ENCODE measurements around the gene PREX1. TPM values are rescaled to one million over a fixed set of nuclear protein-coding genes. Genes with fewer than 3 reads are reported as not detected.
A peak's percentile ranks its signal among the peaks of the same experiment; 100 is the strongest.

Gene PREX1
- total and polyA plus RNA-seq, 2 donors (not counting 1 experiment from before 2014, with no cell fraction given), result 1.0 to 3.1 TPM

DNA sequence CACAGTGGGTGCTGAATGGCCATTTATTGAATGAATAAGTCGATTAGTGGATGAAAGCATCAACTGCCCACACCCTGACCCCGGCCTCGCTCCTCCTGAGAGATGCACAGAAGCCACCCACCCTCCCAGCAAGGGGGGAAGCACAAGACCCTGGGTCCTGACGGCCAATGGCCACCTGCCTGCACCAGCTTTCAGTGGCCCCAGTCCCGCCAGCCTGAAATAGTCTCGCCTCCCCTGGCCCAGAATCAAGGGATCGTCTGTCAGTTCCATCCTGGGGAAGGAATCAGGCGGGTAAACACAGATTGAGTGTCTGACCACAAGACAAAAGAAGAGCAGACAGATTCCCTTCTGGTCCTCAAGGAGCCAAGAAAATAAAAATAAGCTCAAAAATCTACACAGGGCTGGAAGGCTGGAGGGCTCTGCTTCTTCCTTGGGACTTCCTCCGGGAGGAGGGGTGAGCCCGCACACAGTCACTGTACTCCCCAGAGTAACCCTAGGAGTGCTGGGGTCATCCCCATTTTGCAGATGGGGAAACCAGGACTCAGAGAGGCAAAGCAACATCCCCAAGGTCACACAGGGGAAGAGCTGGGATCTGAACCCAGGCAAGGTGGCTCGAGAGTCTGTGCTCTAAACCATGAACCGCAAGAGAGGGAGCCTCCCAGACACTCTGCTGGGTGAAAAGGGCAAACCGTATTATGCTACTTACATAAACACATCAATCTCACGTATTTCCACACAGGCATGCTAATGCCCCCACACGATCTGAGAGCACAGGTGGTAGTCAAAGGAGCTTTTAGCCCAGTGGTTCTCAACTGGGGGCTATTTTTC is 7.8 kb downstream of the PREX1 start:
- Histone ChIP-seq H3K4me3 (replicated peaks in 1 of 4; ENCODE audit: control extremely low read depth in 1 of 4, insufficient read depth in 1 of 4, low read depth in 3 of 4, low read length in 4 of 4) (no peak overlapping the region), H3K4me2 (ENCODE audit: extremely low read depth, insufficient read depth, low read length) (no peak overlapping the region), H3K79me2 (ENCODE audit: control insufficient read depth, insufficient read depth, low read length) (no peaks in the 10 kb centered on the region), H3K36me3 (ENCODE audit: control insufficient read depth, insufficient read depth, low read length) (no peaks in the 10 kb centered on the region), H3K27ac (ENCODE audit: insufficient read depth, low read length) (no peak overlapping the region), H3K27me3 (ENCODE audit: control insufficient read depth, insufficient read depth, low read length) (no peaks in the 10 kb centered on the region), H3K4me1 (ENCODE audit: control insufficient read depth, extremely low read depth, insufficient read depth, low read length) (no peaks in the 10 kb centered on the region), H3K9me3 (ENCODE audit: control insufficient read depth, insufficient read depth, low read depth, low read length) (no peaks in the 10 kb centered on the region), H3K9ac (ENCODE audit: insufficient read depth, low read length) (no peak overlapping the region), H2AFZ (ENCODE audit: low read length) (no peak overlapping the region), H4K20me1 (ENCODE audit: control insufficient read depth, extremely low read depth, insufficient read depth, low read length) (no peaks in the 10 kb centered on the region)
- TF ChIP-seq EZH2 (IDR thresholded peaks at IDR 0.05; ENCODE audit: low read length, missing control alignments), result no peak
- TF ChIP-seq, protein P1, sequence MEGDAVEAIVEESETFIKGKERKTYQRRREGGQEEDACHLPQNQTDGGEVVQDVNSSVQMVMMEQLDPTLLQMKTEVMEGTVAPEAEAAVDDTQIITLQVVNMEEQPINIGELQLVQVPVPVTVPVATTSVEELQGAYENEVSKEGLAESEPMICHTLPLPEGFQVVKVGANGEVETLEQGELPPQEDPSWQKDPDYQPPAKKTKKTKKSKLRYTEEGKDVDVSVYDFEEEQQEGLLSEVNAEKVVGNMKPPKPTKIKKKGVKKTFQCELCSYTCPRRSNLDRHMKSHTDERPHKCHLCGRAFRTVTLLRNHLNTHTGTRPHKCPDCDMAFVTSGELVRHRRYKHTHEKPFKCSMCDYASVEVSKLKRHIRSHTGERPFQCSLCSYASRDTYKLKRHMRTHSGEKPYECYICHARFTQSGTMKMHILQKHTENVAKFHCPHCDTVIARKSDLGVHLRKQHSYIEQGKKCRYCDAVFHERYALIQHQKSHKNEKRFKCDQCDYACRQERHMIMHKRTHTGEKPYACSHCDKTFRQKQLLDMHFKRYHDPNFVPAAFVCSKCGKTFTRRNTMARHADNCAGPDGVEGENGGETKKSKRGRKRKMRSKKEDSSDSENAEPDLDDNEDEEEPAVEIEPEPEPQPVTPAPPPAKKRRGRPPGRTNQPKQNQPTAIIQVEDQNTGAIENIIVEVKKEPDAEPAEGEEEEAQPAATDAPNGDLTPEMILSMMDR (conservative IDR thresholded peaks at IDR 0.05 in 1 of 2, IDR thresholded peaks at IDR 0.05 in 1 of 2; ENCODE audit: low read depth in 1 of 2, low read length in 2 of 2), result no peak
- peak in 1 of 2 donors; percentile 27 for DNase-seq (ENCODE audit: low read depth in 2 of 2)

DNA sequence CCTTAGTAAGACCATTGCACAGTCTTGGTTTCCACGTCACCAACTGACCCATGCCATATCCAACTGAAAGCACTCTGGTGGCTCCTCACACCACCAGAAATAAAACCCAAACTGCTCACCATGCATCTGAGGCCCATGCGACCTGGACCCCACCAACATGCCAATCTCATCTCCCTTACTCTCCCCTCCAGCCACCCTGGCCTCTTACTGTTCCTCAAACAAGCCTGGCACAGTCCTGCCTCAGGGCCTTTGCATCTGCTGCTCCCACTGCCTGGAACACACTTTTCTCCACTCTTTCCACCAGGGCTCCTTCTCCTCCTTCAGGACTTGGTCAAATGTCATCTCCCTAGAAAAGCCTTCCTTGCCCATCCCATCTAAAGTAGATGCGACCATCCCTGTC is 8.7 kb downstream of the PREX1 start:
- H3K4me3 ChIP-seq (replicated peaks in 1 of 4; ENCODE audit: control extremely low read depth in 1 of 4, insufficient read depth in 1 of 4, low read depth in 3 of 4, low read length in 4 of 4), result no peak overlapping the region
- H4K20me1 ChIP-seq (ENCODE audit: control insufficient read depth, extremely low read depth, insufficient read depth, low read length), result no peaks in the 10 kb centered on the region
- no peak for TF ChIP-seq EZH2 (IDR thresholded peaks at IDR 0.05; ENCODE audit: low read length, missing control alignments)
- TF ChIP-seq, protein P1 (conservative IDR thresholded peaks at IDR 0.05 in 1 of 2, IDR thresholded peaks at IDR 0.05 in 1 of 2; ENCODE audit: low read depth in 1 of 2, low read length in 2 of 2), result no peak
- H3K27me3 ChIP-seq (ENCODE audit: control insufficient read depth, insufficient read depth, low read length), result no peaks in the 10 kb centered on the region
- no peak overlapping the region for H3K9ac ChIP-seq (ENCODE audit: insufficient read depth, low read length)
- H3K27ac ChIP-seq (ENCODE audit: insufficient read depth, low read length), result no peak overlapping the region
- H3K79me2 ChIP-seq (ENCODE audit: control insufficient read depth, insufficient read depth, low read length), result no peaks in the 10 kb centered on the region
- H3K4me1 ChIP-seq (ENCODE audit: control insufficient read depth, extremely low read depth, insufficient read depth, low read length), result no peaks in the 10 kb centered on the region
- no peaks in the 10 kb centered on the region for H3K9me3 ChIP-seq (ENCODE audit: control insufficient read depth, insufficient read depth, low read depth, low read length)
- H2AFZ ChIP-seq (ENCODE audit: low read length), result no peak overlapping the region
- DNase-seq (ENCODE audit: low read depth in 2 of 2), result no peak
- no peaks in the 10 kb centered on the region for H3K36me3 ChIP-seq (ENCODE audit: control insufficient read depth, insufficient read depth, low read length)
- no peak overlapping the region for H3K4me2 ChIP-seq (ENCODE audit: extremely low read depth, insufficient read depth, low read length)

DNA sequence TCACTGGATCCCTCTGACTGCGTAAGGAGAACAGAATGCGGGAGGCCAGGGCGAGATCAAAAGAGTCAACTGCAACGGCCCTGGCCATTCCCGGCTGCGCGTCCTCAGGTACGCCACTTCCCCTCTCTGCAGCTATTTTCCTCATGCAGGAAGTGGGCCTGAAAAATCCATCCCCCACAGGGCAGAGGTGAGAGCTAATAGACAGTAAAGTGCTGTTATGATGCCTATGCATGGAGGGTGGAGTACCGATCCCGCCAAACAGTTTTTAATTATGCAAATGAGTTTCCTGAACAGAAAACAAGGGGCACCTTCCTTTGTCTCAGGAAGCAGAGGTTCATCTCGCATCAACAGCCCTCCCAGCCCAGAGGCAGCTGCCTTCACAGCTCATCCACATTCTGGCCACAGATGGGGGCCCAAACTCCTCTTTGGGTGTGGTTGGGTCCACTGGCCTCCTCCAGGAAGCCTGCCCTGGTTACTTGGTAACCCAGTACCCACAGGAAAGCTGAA is 9.3 kb downstream of the PREX1 start:
- H3K27me3 ChIP-seq (ENCODE audit: control insufficient read depth, insufficient read depth, low read length), result no peaks in the 10 kb centered on the region
- H3K36me3 ChIP-seq (ENCODE audit: control insufficient read depth, insufficient read depth, low read length), result no peaks in the 10 kb centered on the region
- H3K9me3 ChIP-seq (ENCODE audit: control insufficient read depth, insufficient read depth, low read depth, low read length), result no peaks in the 10 kb centered on the region
- TF ChIP-seq, protein P1 (conservative IDR thresholded peaks at IDR 0.05 in 1 of 2, IDR thresholded peaks at IDR 0.05 in 1 of 2; ENCODE audit: low read depth in 1 of 2, low read length in 2 of 2), result no peak
- no peak for TF ChIP-seq EZH2 (IDR thresholded peaks at IDR 0.05; ENCODE audit: low read length, missing control alignments)
- H2AFZ ChIP-seq (ENCODE audit: low read length), result no peak overlapping the region
- H3K9ac ChIP-seq (ENCODE audit: insufficient read depth, low read length), result no peak overlapping the region
- H3K4me2 ChIP-seq (ENCODE audit: extremely low read depth, insufficient read depth, low read length), result no peak overlapping the region
- H3K4me1 ChIP-seq (ENCODE audit: control insufficient read depth, extremely low read depth, insufficient read depth, low read length), result no peaks in the 10 kb centered on the region
- no peak overlapping the region for H3K27ac ChIP-seq (ENCODE audit: insufficient read depth, low read length)
- no peak overlapping the region for H3K4me3 ChIP-seq (replicated peaks in 1 of 4; ENCODE audit: control extremely low read depth in 1 of 4, insufficient read depth in 1 of 4, low read depth in 3 of 4, low read length in 4 of 4)
- DNase-seq (ENCODE audit: low read depth in 2 of 2), result no peak
- H4K20me1 ChIP-seq (ENCODE audit: control insufficient read depth, extremely low read depth, insufficient read depth, low read length), result no peaks in the 10 kb centered on the region
- H3K79me2 ChIP-seq (ENCODE audit: control insufficient read depth, insufficient read depth, low read length), result no peaks in the 10 kb centered on the region

Data from fibroblast of lung (primary cell).